GM23338 (cell line): ENCODE results near the gene MAPKBP1. TPM values are rescaled to one million over a fixed set of nuclear protein-coding genes. Genes with fewer than 3 reads are reported as not detected.

Experiments
- ATAC-seq: fragments of 200-7000 bp; cut with Tn5 transposase; 3 replicates; pipeline ENCODE4 v1.9.1; 2020
- DNase-seq: peaks from one replicate; pipeline ENCODE4 v3.0.0-alpha.2; 2015; ENCODE audit warnings: low spot score
- H2AFZ ChIP-seq: fragments of 200-600 bp; sonication (generic); 2 replicates; pipeline ENCODE4 v1.8.0; 2016; ENCODE audit warnings: antibody characterized with exemption, mild to moderate bottlenecking, moderate library complexity
- H3F3A ChIP-seq: fragments of 200-600 bp; sonication (generic); replicated peaks from 2 replicates; pipeline ENCODE4 v1.8.0; 2017; ENCODE audit warnings: antibody characterized with exemption, mixed run types, low read depth
- H3K27ac ChIP-seq: fragments of 200-600 bp; sonication (generic); 2 replicates; pipeline ENCODE4 v1.6.1; 2016; ENCODE audit warnings: low read depth
- H3K27me3 ChIP-seq: fragments of 200-600 bp; sonication (generic); 2 replicates; pipeline ENCODE4 v1.8.0; 2016; ENCODE audit warnings: mild to moderate bottlenecking, mixed run types, moderate library complexity; ENCODE audit not compliant: insufficient read depth
- H3K36me3 ChIP-seq: fragments of 200-600 bp; sonication (generic); 2 replicates; pipeline ENCODE4 v1.8.0; 2016; ENCODE audit warnings: mild to moderate bottlenecking; ENCODE audit not compliant: insufficient read depth
- H3K4me1 ChIP-seq: fragments of 200-600 bp; sonication (generic); 2 replicates; pipeline ENCODE4 v1.8.0; 2016; ENCODE audit warnings: mild to moderate bottlenecking, moderate library complexity; ENCODE audit not compliant: insufficient read depth
- H3K4me2 ChIP-seq: fragments of 200-600 bp; sonication (generic); 2 replicates; pipeline ENCODE4 v1.7.1; 2017; ENCODE audit warnings: mixed run types
- H3K4me3 ChIP-seq: fragments of 200-600 bp; sonication (generic); 2 replicates; pipeline ENCODE4 v1.6.1; 2016; ENCODE audit warnings: mixed run types
- H3K79me2 ChIP-seq: fragments of 200-600 bp; sonication (generic); replicated peaks from 2 replicates; pipeline ENCODE4 v1.8.0; 2017; ENCODE audit warnings: mild to moderate bottlenecking; ENCODE audit not compliant: insufficient read depth
- H3K9me2 ChIP-seq: fragments of 200-600 bp; sonication (generic); 2 replicates; pipeline ENCODE4 v1.8.0; 2017; ENCODE audit not compliant: insufficient read depth
- H4K20me1 ChIP-seq: fragments of 200-600 bp; sonication (generic); replicated peaks from 2 replicates; pipeline ENCODE4 v1.8.0; 2017; ENCODE audit warnings: mild to moderate bottlenecking; ENCODE audit not compliant: insufficient read depth
- H3K27ac Mint-ChIP-seq: 2 replicates; pipeline ENCODE4 v1.8.0; 2020; ENCODE audit warnings: inconsistent platforms, mild to moderate bottlenecking, moderate library complexity, mixed read lengths
- H3K27me3 Mint-ChIP-seq: 3 replicates; pipeline ENCODE4 v1.8.0; 2022; ENCODE audit warnings: low read depth, mild to moderate bottlenecking, moderate library complexity, mixed read lengths, inconsistent platforms; ENCODE audit not compliant: insufficient read depth, poor library complexity
- H3K36me3 Mint-ChIP-seq: 3 replicates; pipeline ENCODE4 v1.8.0; 2021; ENCODE audit warnings: low read depth, mild to moderate bottlenecking, inconsistent platforms, moderate library complexity, mixed read lengths
- H3K4me1 Mint-ChIP-seq: 3 replicates; pipeline ENCODE4 v1.8.0; 2020; ENCODE audit warnings: mild to moderate bottlenecking, inconsistent platforms, mixed read lengths
- H3K4me3 Mint-ChIP-seq: 3 replicates; pipeline ENCODE4 v1.8.0; 2021; ENCODE audit warnings: moderate library complexity, mild to moderate bottlenecking, inconsistent platforms, mixed read lengths
- H3K9me3 Mint-ChIP-seq: 3 replicates; pipeline ENCODE4 v1.8.0; 2020; ENCODE audit warnings: moderate library complexity, mild to moderate bottlenecking, inconsistent platforms, mixed read lengths
- CREB1 ChIP-seq: fragments of 250-450 bp; sonication (Bioruptor Pico); IDR thresholded peaks from 2 replicates; pipeline ENCODE4 v1.5.0; 2020; ENCODE audit warnings: low read depth, mild to moderate bottlenecking, moderate library complexity
- ETS1 ChIP-seq: IDR thresholded peaks from 2 replicates; pipeline ENCODE4 v1.6.1; 2016; ENCODE audit warnings: antibody characterized with exemption
- EZH2 ChIP-seq: fragments of 200-600 bp; sonication (generic); IDR thresholded peaks from one replicate; pipeline ENCODE4 v1.8.0; 2017; ENCODE audit warnings: antibody characterized with exemption, mild to moderate bottlenecking, low read depth; ENCODE audit not compliant: unreplicated experiment
- EZH2phosphoT487 ChIP-seq: fragments of 200-600 bp; sonication (generic); IDR thresholded peaks from one replicate; pipeline ENCODE4 v1.8.1; 2018; ENCODE audit warnings: antibody characterized with exemption; ENCODE audit not compliant: unreplicated experiment
- POLR2AphosphoS5 ChIP-seq: IDR thresholded peaks from 2 replicates; pipeline ENCODE4 v1.6.1; 2016; ENCODE audit warnings: antibody characterized with exemption, low read depth
- ZNF114 ChIP-seq: fragments of 250-450 bp; sonication (Bioruptor Pico); IDR thresholded peaks from 2 replicates; pipeline ENCODE4 v1.5.0; 2020; ENCODE audit warnings: mild to moderate bottlenecking, moderate library complexity
- ZNF462 ChIP-seq: fragments of 250-450 bp; sonication (Bioruptor Pico); IDR thresholded peaks from 2 replicates; pipeline ENCODE4 v1.5.0; 2020; ENCODE audit warnings: mild to moderate bottlenecking, moderate library complexity
- polyA plus RNA-seq: library from polyadenylated mRNA; unstranded; fragments of >200 nt; fragmentation: Nextera tagmentation; extraction: Ambion mirVana; gene quantifications from 2 replicates; pipeline ENCODE4 v1.2.1, GENCODE V29; 2016
- total RNA-seq: library from RNA; depleted of rRNA; stranded (reverse); fragments of >200 nt; shearing (Covaris generic); gene quantifications from 2 replicates; pipeline ENCODE4 v1.2.3, GENCODE V29; 2014

MAPKBP1 gene
- total and polyA plus RNA-seq, 2 experiments from 2014 or later: 1.9 to 8.9 TPM

- TF ChIP-seq ZNF462 (no peak), EZH2 (no peak), ETS1 (no peak), POLR2AphosphoS5 (no peak), ZNF114 (CRISPR knock-in tag) (no peak)
Measured at GRCh38 chr15:41774882-41775417, 666 bp downstream of the MAPKBP1 start (continued).

- peak overlapping the region; percentile 92 for H3K4me2 ChIP-seq
- Mint-ChIP-seq H3K27ac (no peak overlapping the region), H3K27me3 (peaks cover 2% of the 10 kb centered on the region), H3K36me3 (no peaks in the 10 kb centered on the region), H3K4me3 (peak overlapping the region; percentile 86), H3K9me3 (no peaks in the 10 kb centered on the region), H3K4me1 (peaks cover 49% of the 10 kb centered on the region)
- H3K4me1 ChIP-seq: peaks cover 31% of the 10 kb centered on the region
- H3F3A ChIP-seq: peaks cover 15% of the 10 kb centered on the region
- H3K79me2 ChIP-seq: peaks cover 8% of the 10 kb centered on the region
- H3K4me3 ChIP-seq: peak overlapping the region; percentile 80
- no peaks in the 10 kb centered on the region for H3K9me2 ChIP-seq
- no peak overlapping the region for H3K27ac ChIP-seq
- no peak overlapping the region for H2AFZ ChIP-seq
- no peak for DNase-seq
- no peak for ATAC-seq
- no peaks in the 10 kb centered on the region; the same call in 1 of the 2 replicates for H4K20me1 ChIP-seq
- no peaks in the 10 kb centered on the region for H3K36me3 ChIP-seq
- no peaks in the 10 kb centered on the region for H3K27me3 ChIP-seq
- TF ChIP-seq ZNF462 (no peak), CREB1 (CRISPR knock-in tag) (no peak), EZH2phosphoT487 (no peak), ETS1 (no peak)
Measured at GRCh38 chr15:41775651-41776050, 1.4 kb downstream of the MAPKBP1 start.
